CD4-positive, alpha-beta T cell (primary cell): ENCODE data around the gene FOXD2. TPM values are rescaled to one million over a fixed set of nuclear protein-coding genes. Genes with fewer than 3 reads are reported as not detected.

ENCODE experiments used
- ATAC-seq: fragments of 200-7000 bp; cut with Tn5 transposase; one replicate; pipeline ENCODE4 v1.10.0; 2022; ENCODE audit warnings: mild to moderate bottlenecking; ENCODE audit not compliant: poor library complexity
- CTCF ChIA-PET: fragments of 350-600 bp; sonication (Branson Sonifier 250); formaldehyde crosslinking; loops from one replicate; lab custom pipeline; 2021; ENCODE audit warnings: antibody characterized with exemption, inconsistent platforms; lab: Charles Lee
- POLR2A ChIA-PET: fragments of 350-600 bp; sonication (Branson Sonifier 250); formaldehyde crosslinking; loops from one replicate; lab custom pipeline; 2021; ENCODE audit warnings: antibody characterized with exemption, inconsistent platforms; lab: Charles Lee
- DNase-seq, 14 experiments: peaks; one replicate each; pipeline ENCODE4 v3.0.0-alpha.2; 2013 to 2020; ENCODE audit warnings: mixed read lengths in 2 of 14
- H3K27ac ChIP-seq, 2 donors: one replicate each; pipeline versions ENCODE4 v1.5.1 to v1.7.0; 2013; ENCODE audit warnings: low read length in 2 of 2, low read depth in 1 of 2, mild to moderate bottlenecking in 1 of 2
- H3K27me3 ChIP-seq, 2 experiments: 1 replicate in 1 of 2; 2 replicates in 1 of 2; pipeline versions ENCODE4 v1.6.1 to v1.7.0; 2013; ENCODE audit warnings: low read length in 2 of 2, control low read depth in 1 of 2, mild to moderate bottlenecking in 1 of 2, moderate library complexity in 1 of 2; ENCODE audit not compliant: insufficient read depth in 2 of 2, control insufficient read depth in 1 of 2
- H3K36me3 ChIP-seq: one replicate; pipeline ENCODE4 v1.6.1; 2013; ENCODE audit warnings: low read length, control low read depth; ENCODE audit not compliant: insufficient read depth
- H3K4me1 ChIP-seq: one replicate; pipeline ENCODE4 v1.6.1; 2013; ENCODE audit warnings: low read length, control low read depth; ENCODE audit not compliant: insufficient read depth
- H3K4me3 ChIP-seq: one replicate; pipeline ENCODE4 v1.5.1; 2013; ENCODE audit warnings: mild to moderate bottlenecking, low read length, moderate library complexity
- H3K9me3 ChIP-seq, 2 experiments: 1 replicate in 1 of 2; 2 replicates in 1 of 2; pipeline versions ENCODE4 v1.6.1 to v1.7.0; 2013; ENCODE audit warnings: low read length in 2 of 2, mild to moderate bottlenecking in 2 of 2, control low read depth in 1 of 2, moderate library complexity in 1 of 2; ENCODE audit not compliant: control insufficient read depth in 1 of 2, insufficient read depth in 1 of 2
- H3K27ac Mint-ChIP-seq: one replicate; pipeline ENCODE4 v1.8.0; 2020; ENCODE audit warnings: mixed read lengths
- H3K27me3 Mint-ChIP-seq: one replicate; pipeline ENCODE4 v1.8.0; 2021; ENCODE audit warnings: mixed read lengths
- H3K36me3 Mint-ChIP-seq: one replicate; pipeline ENCODE4 v1.8.0; 2021; ENCODE audit warnings: low read depth, mixed read lengths
- H3K4me1 Mint-ChIP-seq: one replicate; pipeline ENCODE4 v1.8.0; 2021; ENCODE audit warnings: low read depth, mixed read lengths
- H3K4me3 Mint-ChIP-seq: one replicate; pipeline ENCODE4 v1.8.0; 2020; ENCODE audit warnings: mild to moderate bottlenecking, mixed read lengths
- H3K9me3 Mint-ChIP-seq: one replicate; pipeline ENCODE4 v1.8.0; 2020; ENCODE audit warnings: mixed read lengths
- intact Hi-C, 2 experiments: fragments of 100-400 bp; cut with DNase I in 1 of 2; cut with micrococcal nuclease in 1 of 2; formaldehyde crosslinking; loops; one replicate each; pipeline versions ENCODE4 v1.15.1 to v1.9.0; 2023 to 2025; cut with DNase I, micrococcal nuclease
- total RNA-seq, 174 experiments: library from RNA in 2 of 174; stranded (reverse) in 2 of 174; gene quantifications; one replicate each; pipeline ENCODE4 v1.2.3 and lab custom pipeline; 2021 to 2026
- TF ChIP-seq, protein P1 (sequence below): fragments of 200-600 bp; IDR thresholded peaks from one replicate; pipeline ENCODE4 v1.8.0; 2022; ENCODE audit warnings: antibody characterized with exemption, mild to moderate bottlenecking

Gene FOXD2
- total RNA-seq, 2 experiments from 2014 or later, result 0.22 to 0.34 TPM

- DNase-seq, result no peak
- Mint-ChIP-seq H3K27ac (no peak overlapping the region), H3K4me1 (peaks cover 19% of the 10 kb centered on the region), H3K9me3 (no peaks in the 10 kb centered on the region), H3K36me3 (no peaks in the 10 kb centered on the region), H3K4me3 (no peak overlapping the region), H3K27me3 (peaks cover 8% of the 10 kb centered on the region)
- no peak for ATAC-seq
- TF ChIP-seq, protein P1, sequence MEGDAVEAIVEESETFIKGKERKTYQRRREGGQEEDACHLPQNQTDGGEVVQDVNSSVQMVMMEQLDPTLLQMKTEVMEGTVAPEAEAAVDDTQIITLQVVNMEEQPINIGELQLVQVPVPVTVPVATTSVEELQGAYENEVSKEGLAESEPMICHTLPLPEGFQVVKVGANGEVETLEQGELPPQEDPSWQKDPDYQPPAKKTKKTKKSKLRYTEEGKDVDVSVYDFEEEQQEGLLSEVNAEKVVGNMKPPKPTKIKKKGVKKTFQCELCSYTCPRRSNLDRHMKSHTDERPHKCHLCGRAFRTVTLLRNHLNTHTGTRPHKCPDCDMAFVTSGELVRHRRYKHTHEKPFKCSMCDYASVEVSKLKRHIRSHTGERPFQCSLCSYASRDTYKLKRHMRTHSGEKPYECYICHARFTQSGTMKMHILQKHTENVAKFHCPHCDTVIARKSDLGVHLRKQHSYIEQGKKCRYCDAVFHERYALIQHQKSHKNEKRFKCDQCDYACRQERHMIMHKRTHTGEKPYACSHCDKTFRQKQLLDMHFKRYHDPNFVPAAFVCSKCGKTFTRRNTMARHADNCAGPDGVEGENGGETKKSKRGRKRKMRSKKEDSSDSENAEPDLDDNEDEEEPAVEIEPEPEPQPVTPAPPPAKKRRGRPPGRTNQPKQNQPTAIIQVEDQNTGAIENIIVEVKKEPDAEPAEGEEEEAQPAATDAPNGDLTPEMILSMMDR, result no peak
- H3K4me3 ChIP-seq, result no peak overlapping the region
- H3K27me3 ChIP-seq, result peaks cover 69 to 77% of the 10 kb centered on the region in 2 experiments
- POLR2A ChIA-PET, result no interaction called here
- intact Hi-C loops, result no loop called here
- H3K36me3 ChIP-seq, result no peaks in the 10 kb centered on the region
- CTCF ChIA-PET, result interaction anchor here (0.8 kb wide), 1 partner anchor 284 kb away, joined by 3 read pairs; no protein-coding TSS in a partner anchor
- H3K4me1 ChIP-seq, result peaks cover 47% of the 10 kb centered on the region
- peaks cover 6 to 35% of the 10 kb centered on the region in 2 experiments for H3K9me3 ChIP-seq
- H3K27ac ChIP-seq, result no peak overlapping the region
Measured at GRCh38 chr1:47441450-47442106, 3.7 kb downstream of the FOXD2 start.

DNA sequence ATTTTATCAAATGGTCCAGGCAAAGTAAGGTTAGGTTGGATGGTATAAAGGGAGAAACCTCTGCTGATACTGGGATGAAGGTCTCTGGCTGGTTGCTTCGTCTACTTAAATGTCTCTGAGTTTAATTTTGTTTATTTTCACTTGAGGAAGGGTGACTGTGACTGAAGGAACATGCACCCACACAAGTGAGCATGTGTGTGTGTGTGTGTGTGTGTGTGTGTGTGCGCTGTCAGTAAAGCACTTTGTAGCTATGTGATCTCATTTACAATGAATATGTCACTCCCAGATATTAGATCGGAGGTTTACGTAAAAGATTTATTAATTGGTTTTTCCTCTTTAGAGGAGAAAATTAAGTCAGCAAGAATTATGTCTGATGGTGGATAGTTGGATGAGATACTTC lies 4.4 kb downstream of the FOXD2 start:
- peaks cover 15% of the 10 kb centered on the region for H3K4me1 Mint-ChIP-seq
- Histone ChIP-seq H3K4me1 (peaks cover 43% of the 10 kb centered on the region), H3K27me3 (peaks cover 75 to 83% of the 10 kb centered on the region in 2 experiments), H3K4me3 (no peak overlapping the region), H3K9me3 (peaks cover 6 to 38% of the 10 kb centered on the region in 2 experiments), H3K27ac (no peak overlapping the region), H3K36me3 (no peaks in the 10 kb centered on the region)
- intact Hi-C loops, result no loop called here
- TF ChIP-seq, protein P1, result no peak
- CTCF ChIA-PET, result interaction anchor here (0.8 kb wide), 1 partner anchor 284 kb away, joined by 3 read pairs; no protein-coding TSS in a partner anchor
- H3K4me3 Mint-ChIP-seq, result no peak overlapping the region
- H3K9me3 Mint-ChIP-seq, result no peaks in the 10 kb centered on the region
- no peak for DNase-seq
- POLR2A ChIA-PET, result no interaction called here
- ATAC-seq, result no peak
- H3K27me3 Mint-ChIP-seq, result peaks cover 4% of the 10 kb centered on the region
- no peaks in the 10 kb centered on the region for H3K36me3 Mint-ChIP-seq
- H3K27ac Mint-ChIP-seq, result no peak overlapping the region

DNA sequence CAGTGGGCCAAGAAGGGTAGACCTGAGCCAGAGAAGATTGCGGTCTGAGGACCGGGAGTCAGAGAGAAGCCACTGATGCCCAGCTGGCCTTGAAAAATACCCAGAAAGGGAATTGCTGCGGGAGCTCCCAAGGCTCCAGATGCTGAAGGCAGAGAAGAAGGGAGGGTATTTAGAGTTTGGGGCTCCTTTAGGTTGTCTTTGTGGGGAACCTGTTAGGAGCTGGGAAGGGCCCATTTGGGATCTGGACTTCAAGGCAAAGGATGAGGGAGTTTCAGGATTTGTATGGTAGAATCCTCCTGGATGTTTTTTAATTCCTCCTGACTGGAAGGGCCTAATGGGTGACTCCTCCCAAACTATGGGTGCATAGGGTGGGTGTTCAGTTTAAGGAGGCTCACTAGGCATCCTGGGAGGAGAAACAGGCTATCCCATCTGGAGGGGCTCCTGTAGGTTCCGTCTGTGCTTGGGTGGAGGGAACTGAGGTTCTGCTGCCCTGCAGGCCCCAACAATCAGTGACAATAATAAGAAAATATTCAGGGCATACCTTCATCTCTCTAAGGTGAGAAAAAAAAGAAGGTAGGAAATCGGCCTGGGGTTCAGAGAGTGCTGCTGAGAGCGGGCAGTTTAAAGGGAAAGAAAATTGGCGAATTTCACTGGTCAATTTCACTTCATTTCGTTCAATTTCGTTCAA lies 5.1 kb downstream of the FOXD2 start:
- Histone ChIP-seq H3K36me3 (no peaks in the 10 kb centered on the region), H3K27me3 (peaks cover 80 to 91% of the 10 kb centered on the region in 2 experiments), H3K27ac (no peak overlapping the region), H3K4me1 (peaks cover 43% of the 10 kb centered on the region), H3K9me3 (peaks cover 6 to 39% of the 10 kb centered on the region in 2 experiments), H3K4me3 (no peak overlapping the region)
- ATAC-seq (no peak), DNase-seq (no peak)
- Mint-ChIP-seq H3K9me3 (no peaks in the 10 kb centered on the region), H3K27ac (no peak overlapping the region), H3K36me3 (no peaks in the 10 kb centered on the region), H3K4me3 (no peak overlapping the region), H3K27me3 (peaks cover 4% of the 10 kb centered on the region), H3K4me1 (peaks cover 15% of the 10 kb centered on the region)
- TF ChIP-seq, protein P1, result no peak
- ChIA-PET POLR2A (no interaction called here), CTCF (no interaction called here)
- intact Hi-C loops, result no loop called here
